ENCODE results near the gene PAOX. TPM values are rescaled to one million over a fixed set of nuclear protein-coding genes. Genes with fewer than 3 reads are reported as not detected.

PAOX gene
- total and polyA plus RNA-seq, 2 donors (not counting 1 experiment from before 2014, with no cell fraction given) = 21.1 to 24.9 TPM

DNA sequence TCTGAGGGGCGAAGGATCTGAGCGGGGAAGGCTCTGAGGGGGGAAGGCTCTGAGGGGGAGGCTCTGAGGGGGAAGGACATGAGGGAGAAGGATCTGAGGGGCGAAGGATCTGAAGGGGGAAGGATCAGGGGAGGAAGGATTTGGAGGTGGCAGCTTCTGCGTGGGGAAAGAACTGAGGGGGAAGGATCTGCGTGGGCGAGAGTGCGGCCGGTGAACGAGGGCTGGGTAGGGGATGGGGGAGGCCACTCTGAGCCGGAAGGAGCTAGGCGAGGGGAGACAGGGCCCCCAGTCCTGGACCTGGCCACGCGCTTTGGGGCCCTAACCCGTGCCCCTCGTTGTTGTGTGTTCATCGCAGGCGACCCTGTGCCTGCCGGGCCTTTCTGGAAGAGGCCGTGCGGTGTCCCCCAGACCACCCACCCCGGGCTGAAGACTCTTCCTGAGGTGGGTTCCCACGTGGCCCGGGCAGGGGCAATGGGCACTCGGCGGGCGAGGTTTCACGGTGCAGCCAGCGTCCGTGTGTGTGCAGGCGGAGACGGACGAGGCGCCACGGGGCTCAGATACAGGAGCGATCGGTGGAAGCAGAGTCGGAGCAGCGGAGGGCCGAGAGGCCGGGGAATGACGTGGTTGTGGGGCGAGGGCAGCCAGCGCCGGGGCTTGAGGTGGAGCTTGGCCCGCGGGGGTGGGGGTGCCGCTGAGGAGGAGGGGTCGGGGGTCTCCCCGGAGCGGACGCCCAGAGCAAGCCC, 44.4 kb upstream of the PAOX start:
- Histone ChIP-seq H3K4me1 (ENCODE audit: control insufficient read depth in 2 of 2, insufficient read depth in 2 of 2, low read length in 2 of 2) (peaks cover 39 to 48% of the 10 kb centered on the region in 2 donors), H3K79me2 (ENCODE audit: control insufficient read depth, insufficient read depth, low read length) (no peaks in the 10 kb centered on the region), H3K9me3 (ENCODE audit: control extremely low read depth in 1 of 3, control insufficient read depth in 2 of 3, insufficient read depth in 1 of 3, low read length in 2 of 3) (peaks cover 0 to 21% (median 0%) of the 10 kb centered on the region in 3 donors), H3K4me2 (replicated peaks; ENCODE audit: low read depth, low read length, poor library complexity, severe bottlenecking) (peak overlapping the region; percentile 98), H3K4me3 (ENCODE audit: control extremely low read depth in 1 of 5, extremely low read depth in 1 of 5, insufficient read depth in 1 of 5, low read depth in 2 of 5, low read length in 4 of 5) (peak overlapping the region in 4 of 5 experiments; percentile 40 to 51 (median 46)), H4K20me1 (ENCODE audit: control insufficient read depth, insufficient read depth, low read length, poor library complexity, severe bottlenecking) (no peaks in the 10 kb centered on the region), H3K27ac (ENCODE audit: low read length in 2 of 2) (no peak overlapping the region), H2AFZ (ENCODE audit: insufficient read depth, low read depth, low read length, poor library complexity, severe bottlenecking) (peak overlapping the region; percentile 55), H3K9ac (ENCODE audit: low read length) (peak overlapping the region; percentile 65), H3K36me3 (replicated peaks in 1 of 2; ENCODE audit: control extremely low read depth in 1 of 2, control insufficient read depth in 1 of 2, extremely low read depth in 1 of 2, insufficient read depth in 2 of 2, low read length in 1 of 2) (no peaks in the 10 kb centered on the region), H3K27me3 (replicated peaks in 1 of 4; ENCODE audit: control extremely low read depth in 1 of 4, control insufficient read depth in 3 of 4, insufficient read depth in 4 of 4, low read length in 3 of 4) (peaks cover 0 to 54% (median 34%) of the 10 kb centered on the region in 4 experiments)
- H3K9me3 Mint-ChIP-seq (ENCODE audit: insufficient read depth) = no peaks in the 10 kb centered on the region
- CTCF ChIA-PET = no interaction called here
- intact Hi-C loops (cut with micrococcal nuclease) = loop anchor here (1.0 kb wide), 1 partner anchor 60 kb away; the partner anchor contains the start of gene MTG1
- POLR2A ChIA-PET = no interaction called here
- TF ChIP-seq, protein P1, sequence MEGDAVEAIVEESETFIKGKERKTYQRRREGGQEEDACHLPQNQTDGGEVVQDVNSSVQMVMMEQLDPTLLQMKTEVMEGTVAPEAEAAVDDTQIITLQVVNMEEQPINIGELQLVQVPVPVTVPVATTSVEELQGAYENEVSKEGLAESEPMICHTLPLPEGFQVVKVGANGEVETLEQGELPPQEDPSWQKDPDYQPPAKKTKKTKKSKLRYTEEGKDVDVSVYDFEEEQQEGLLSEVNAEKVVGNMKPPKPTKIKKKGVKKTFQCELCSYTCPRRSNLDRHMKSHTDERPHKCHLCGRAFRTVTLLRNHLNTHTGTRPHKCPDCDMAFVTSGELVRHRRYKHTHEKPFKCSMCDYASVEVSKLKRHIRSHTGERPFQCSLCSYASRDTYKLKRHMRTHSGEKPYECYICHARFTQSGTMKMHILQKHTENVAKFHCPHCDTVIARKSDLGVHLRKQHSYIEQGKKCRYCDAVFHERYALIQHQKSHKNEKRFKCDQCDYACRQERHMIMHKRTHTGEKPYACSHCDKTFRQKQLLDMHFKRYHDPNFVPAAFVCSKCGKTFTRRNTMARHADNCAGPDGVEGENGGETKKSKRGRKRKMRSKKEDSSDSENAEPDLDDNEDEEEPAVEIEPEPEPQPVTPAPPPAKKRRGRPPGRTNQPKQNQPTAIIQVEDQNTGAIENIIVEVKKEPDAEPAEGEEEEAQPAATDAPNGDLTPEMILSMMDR (IDR thresholded peaks at IDR 0.05) = no peak
- TF ChIP-seq EZH2 (IDR thresholded peaks at IDR 0.05; ENCODE audit: borderline replicate concordance, insufficient read depth, low read depth, low read length, poor library complexity, severe bottlenecking) = no peak
- peak overlapping the region; percentile 61 for H3K27ac Mint-ChIP-seq
- peak overlapping the region; percentile 93 for H3K4me3 Mint-ChIP-seq
- peaks cover 11% of the 10 kb centered on the region for H3K27me3 Mint-ChIP-seq
- ATAC-seq (ENCODE audit: low read depth) (peak; percentile 12), DNase-seq (no peak)
- peaks cover 13% of the 10 kb centered on the region for H3K4me1 Mint-ChIP-seq
- 24% methylated on average over 50 of the region's 51 CpGs for WGBS (ENCODE audit: insufficient coverage)
